Aorta (tissue), 5 donors: ENCODE measurements around the gene AADACL3. TPM values are rescaled to one million over a fixed set of nuclear protein-coding genes. Genes with fewer than 3 reads are reported as not detected.

ENCODE experiments used
- ATAC-seq: fragments of 200-7000 bp; cut with Tn5 transposase; one replicate; pipeline ENCODE4 v1.9.1; 2022; ENCODE audit warnings: moderate library complexity; ENCODE audit not compliant: low FRiP score
- DNase-seq, 2 donors: peaks; one replicate each; pipeline ENCODE4 v3.0.0-alpha.2; 2020
- H3K27ac ChIP-seq, 2 donors: one replicate each; pipeline ENCODE4 v1.5.1; 2013; ENCODE audit warnings: low read length in 2 of 2, mild to moderate bottlenecking in 2 of 2, moderate library complexity in 2 of 2, control low read depth in 1 of 2, inconsistent platforms in 1 of 2, low read depth in 1 of 2
- H3K27me3 ChIP-seq, 2 donors: one replicate each; pipeline ENCODE4 v1.6.1; 2013; ENCODE audit warnings: control low read depth in 1 of 2, low read length in 1 of 2, mild to moderate bottlenecking in 1 of 2, moderate library complexity in 1 of 2; ENCODE audit not compliant: insufficient read depth in 2 of 2, control insufficient read depth in 1 of 2
- H3K36me3 ChIP-seq, 2 donors: one replicate each; pipeline ENCODE4 v1.6.1; 2013; ENCODE audit warnings: control low read depth in 1 of 2, low read length in 1 of 2, mild to moderate bottlenecking in 1 of 2; ENCODE audit not compliant: insufficient read depth in 2 of 2, control insufficient read depth in 1 of 2
- H3K4me1 ChIP-seq, 2 donors: one replicate each; pipeline ENCODE4 v1.6.1; 2013; ENCODE audit warnings: low read length in 2 of 2, control low read depth in 1 of 2, mild to moderate bottlenecking in 1 of 2, moderate library complexity in 1 of 2; ENCODE audit not compliant: insufficient read depth in 2 of 2, control insufficient read depth in 1 of 2
- H3K4me3 ChIP-seq, 2 donors: one replicate each; pipeline ENCODE4 v1.5.1; 2013; ENCODE audit warnings: low read length in 2 of 2, control low read depth in 1 of 2, mild to moderate bottlenecking in 1 of 2
- H3K9me3 ChIP-seq: one replicate; pipeline ENCODE4 v1.6.1; 2013; ENCODE audit warnings: mild to moderate bottlenecking, low read length; ENCODE audit not compliant: control insufficient read depth
- WGBS, 2 donors: extraction: QIAGEN DNeasy Blood & Tissue Kit; methylation state at CpG; one replicate each; pipeline ENCODE4 v1.1.7; 2013; 5-methylcytosine and 5-hydroxymethylcytosine counted together
- intact Hi-C, 2 donors: fragments of 100-400 bp; cut with DNase I; formaldehyde crosslinking; loops; one replicate each; pipeline versions ENCODE4 v1.14.2 to v1.15.0; 2022
- polyA plus RNA-seq, 2 donors: library from polyadenylated mRNA; stranded (reverse); fragments of 200-250 nt; gene quantifications; one replicate each; pipeline ENCODE4 v1.2.3, GENCODE V29; 2013
- total RNA-seq, 2 donors: library from RNA; stranded (reverse); fragmentation: NEBNext Ultra II Directional; extraction: Animal tissue kit (Norgen Biotek cat#: 25700); gene quantifications; one replicate each; pipeline ENCODE4 v1.2.1, GENCODE V29; 2021
- donor health status: healthy with polysubstance abuse.
- donor health status: Bipolar disorder and iron deficiency.
- donor health status: DM: no; HTN: no; CAD: no.
- donor health status: DM: no; HTN: no; CAD: no.
- donor health status: DM: yes; HTN: yes; CAD: no.

AADACL3 gene
- total and polyA plus RNA-seq, 4 donors, result not detected

GRCh38 chr1:12756273-12756672, 40.4 kb downstream of the AADACL3 start:
- H3K9me3 ChIP-seq, result no peaks in the 10 kb centered on the region
- no peak overlapping the region for H3K4me3 ChIP-seq
- H3K4me1 ChIP-seq, result no peaks in the 10 kb centered on the region
- no peak for ATAC-seq
- DNase-seq, result no peak
- no peak overlapping the region for H3K27ac ChIP-seq
- 48 to 49% methylated on average over 2 of the region's 2 CpGs for WGBS, 2 donors
- intact Hi-C loops, result no loop called here
- no peaks in the 10 kb centered on the region for H3K36me3 ChIP-seq
- H3K27me3 ChIP-seq, result peaks cover 0 to 1% of the 10 kb centered on the region in 2 donors

GRCh38 chr1:12756768-12757413, 41.0 kb downstream of the AADACL3 start:
- 70 to 73% methylated on average over 6 of the region's 6 CpGs for WGBS, 2 donors
- intact Hi-C loops, result no loop called here

GRCh38 chr1:12757836-12758235, 41.9 kb downstream of the AADACL3 start:
- WGBS, 2 donors, result 60 to 65% methylated on average over 6 of the region's 6 CpGs
- Histone ChIP-seq H3K27me3 (peaks cover 0 to 1% of the 10 kb centered on the region in 2 donors), H3K27ac (no peak overlapping the region), H3K9me3 (no peaks in the 10 kb centered on the region), H3K36me3 (no peaks in the 10 kb centered on the region), H3K4me3 (no peak overlapping the region), H3K4me1 (no peaks in the 10 kb centered on the region)
- intact Hi-C loops, result no loop called here
- no peak for ATAC-seq
- no peak for DNase-seq

More at GRCh38 chr1:12756768-12757413, 41.0 kb downstream of the AADACL3 start:
- Histone ChIP-seq H3K27ac (no peak overlapping the region), H3K9me3 (no peaks in the 10 kb centered on the region), H3K4me3 (no peak overlapping the region), H3K27me3 (peaks cover 0 to 1% of the 10 kb centered on the region in 2 donors), H3K4me1 (no peaks in the 10 kb centered on the region), H3K36me3 (no peaks in the 10 kb centered on the region)
- DNase-seq (no peak), ATAC-seq (no peak)

- no peak for ATAC-seq
- intact Hi-C loops, result no loop called here
- no peak overlapping the region for H3K27ac ChIP-seq
- no peak for DNase-seq
- no peaks in the 10 kb centered on the region for H3K36me3 ChIP-seq
- H3K9me3 ChIP-seq, result no peaks in the 10 kb centered on the region
- H3K27me3 ChIP-seq, result peaks cover 0 to 1% of the 10 kb centered on the region in 2 donors
- H3K4me1 ChIP-seq, result no peaks in the 10 kb centered on the region
- WGBS, 2 donors, result 50 to 67% methylated on average over 7 of the region's 7 CpGs
- H3K4me3 ChIP-seq, result no peak overlapping the region
Observed at GRCh38 chr1:12760256-12760795, 44.4 kb downstream of the AADACL3 start.

- no peak overlapping the region for H3K4me3 ChIP-seq
- peaks cover 0 to 1% of the 10 kb centered on the region in 2 donors for H3K27me3 ChIP-seq
- intact Hi-C loops, result no loop called here
- no peak overlapping the region for H3K27ac ChIP-seq
- WGBS, 2 donors, result 83 to 88% methylated on average over 5 of the region's 5 CpGs
- no peaks in the 10 kb centered on the region for H3K9me3 ChIP-seq
- DNase-seq (no peak), ATAC-seq (no peak)
- no peaks in the 10 kb centered on the region for H3K4me1 ChIP-seq
- H3K36me3 ChIP-seq, result no peaks in the 10 kb centered on the region
Observed at GRCh38 chr1:12761781-12762180, 45.9 kb downstream of the AADACL3 start.

GRCh38 chr1:12762766-12763165, 46.9 kb downstream of the AADACL3 start:
- Histone ChIP-seq H3K4me3 (no peak overlapping the region), H3K9me3 (no peaks in the 10 kb centered on the region), H3K4me1 (no peaks in the 10 kb centered on the region), H3K36me3 (no peaks in the 10 kb centered on the region), H3K27ac (no peak overlapping the region), H3K27me3 (peaks cover 0 to 1% of the 10 kb centered on the region in 2 donors)
- intact Hi-C loops, result no loop called here
- no peak for ATAC-seq
- 76 to 77% methylated on average over 7 of the region's 7 CpGs for WGBS, 2 donors
- DNase-seq, result no peak

GRCh38 chr1:12763479-12763878, 47.6 kb downstream of the AADACL3 start:
- WGBS, 2 donors, result 49 to 56% methylated on average over 4 of the region's 4 CpGs
- no peaks in the 10 kb centered on the region for H3K36me3 ChIP-seq
- intact Hi-C loops, result no loop called here
- H3K27ac ChIP-seq, result no peak overlapping the region
- H3K9me3 ChIP-seq, result no peaks in the 10 kb centered on the region
- no peaks in the 10 kb centered on the region for H3K4me1 ChIP-seq
- H3K27me3 ChIP-seq, result peaks cover 0 to 1% of the 10 kb centered on the region in 2 donors
- DNase-seq, result no peak
- no peak for ATAC-seq
- H3K4me3 ChIP-seq, result no peak overlapping the region

- no peaks in the 10 kb centered on the region for H3K9me3 ChIP-seq
- DNase-seq (no peak), ATAC-seq (no peak)
- no peaks in the 10 kb centered on the region for H3K36me3 ChIP-seq
- H3K27me3 ChIP-seq, result no peaks in the 10 kb centered on the region
- H3K4me3 ChIP-seq, result no peak overlapping the region
- WGBS, 2 donors, result 59 to 61% methylated on average over 5 of the region's 5 CpGs
- H3K4me1 ChIP-seq, result no peaks in the 10 kb centered on the region
- intact Hi-C loops, result no loop called here
- H3K27ac ChIP-seq, result no peak overlapping the region
Observed at GRCh38 chr1:12764016-12764415, 48.1 kb downstream of the AADACL3 start.

GRCh38 chr1:12769031-12769430, 53.1 kb downstream of the AADACL3 start:
- ATAC-seq, result no peak
- 58 to 85% methylated on average over 2 of the region's 2 CpGs for WGBS, 2 donors
- intact Hi-C loops, result no loop called here

More at GRCh38 chr1:12769031-12769430, 53.1 kb downstream of the AADACL3 start:
- Histone ChIP-seq H3K4me3 (no peak overlapping the region), H3K4me1 (no peaks in the 10 kb centered on the region), H3K36me3 (no peaks in the 10 kb centered on the region), H3K27me3 (no peaks in the 10 kb centered on the region), H3K9me3 (peaks cover 2% of the 10 kb centered on the region), H3K27ac (no peak overlapping the region)
- no peak for DNase-seq
